ENCODE measurements around the gene ACTL7A. TPM values are rescaled to one million over a fixed set of nuclear protein-coding genes. Genes with fewer than 3 reads are reported as not detected.
"Not testable (repeated sequence)": the region's sequence is repeated elsewhere in the genome, so short reads cannot be mapped to it uniquely, and the experiment has no call there.

ACTL7A gene
- polyA plus RNA-seq, 1 experiment: not detected

DNA sequence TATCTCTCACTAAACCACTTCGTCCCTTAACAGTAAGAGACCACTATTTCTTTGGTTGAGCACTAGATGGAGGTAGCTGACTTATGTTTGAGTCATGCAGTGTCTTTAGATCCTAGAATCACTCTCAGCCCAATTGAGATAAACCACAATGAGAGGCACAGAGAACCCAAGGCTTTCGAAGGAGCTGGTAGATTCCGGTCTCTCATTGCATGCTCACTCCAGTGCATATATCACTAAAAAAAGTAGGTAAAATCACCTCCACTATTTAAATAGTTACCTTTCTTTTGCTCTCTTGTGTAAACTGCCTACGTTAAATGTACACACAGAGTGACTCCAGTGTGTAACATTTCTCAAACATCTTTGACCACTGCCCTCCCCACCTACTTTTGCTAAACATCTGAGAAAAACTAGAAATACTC is 27.6 kb downstream of the ACTL7A start:
- Histone ChIP-seq H3K9me3 (ENCODE audit: control insufficient read depth, insufficient read depth, low read length) (no peaks in the 10 kb centered on the region), H3K27ac (ENCODE audit: low read depth, low read length) (no peak overlapping the region), H3K27me3 (ENCODE audit: control insufficient read depth, insufficient read depth, low read length) (no peaks in the 10 kb centered on the region), H3K4me3 (ENCODE audit: low read depth, low read length) (no peak overlapping the region)
- ChIA-PET CTCF (interaction anchor here (1.4 to 2.3 kb wide), 2 partner anchors 62 to 64 kb away, joined by 5 to 11 read pairs; no protein-coding TSS in a partner anchor), POLR2A (no interaction called here)
- DNase-seq (ENCODE audit: low read depth, low spot score): no peak
- TF ChIP-seq, protein P1, sequence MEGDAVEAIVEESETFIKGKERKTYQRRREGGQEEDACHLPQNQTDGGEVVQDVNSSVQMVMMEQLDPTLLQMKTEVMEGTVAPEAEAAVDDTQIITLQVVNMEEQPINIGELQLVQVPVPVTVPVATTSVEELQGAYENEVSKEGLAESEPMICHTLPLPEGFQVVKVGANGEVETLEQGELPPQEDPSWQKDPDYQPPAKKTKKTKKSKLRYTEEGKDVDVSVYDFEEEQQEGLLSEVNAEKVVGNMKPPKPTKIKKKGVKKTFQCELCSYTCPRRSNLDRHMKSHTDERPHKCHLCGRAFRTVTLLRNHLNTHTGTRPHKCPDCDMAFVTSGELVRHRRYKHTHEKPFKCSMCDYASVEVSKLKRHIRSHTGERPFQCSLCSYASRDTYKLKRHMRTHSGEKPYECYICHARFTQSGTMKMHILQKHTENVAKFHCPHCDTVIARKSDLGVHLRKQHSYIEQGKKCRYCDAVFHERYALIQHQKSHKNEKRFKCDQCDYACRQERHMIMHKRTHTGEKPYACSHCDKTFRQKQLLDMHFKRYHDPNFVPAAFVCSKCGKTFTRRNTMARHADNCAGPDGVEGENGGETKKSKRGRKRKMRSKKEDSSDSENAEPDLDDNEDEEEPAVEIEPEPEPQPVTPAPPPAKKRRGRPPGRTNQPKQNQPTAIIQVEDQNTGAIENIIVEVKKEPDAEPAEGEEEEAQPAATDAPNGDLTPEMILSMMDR (IDR thresholded peaks at IDR 0.05; ENCODE audit: low read depth, low read length): peak; percentile 15; the same call in 1 of the 2 replicates

DNA sequence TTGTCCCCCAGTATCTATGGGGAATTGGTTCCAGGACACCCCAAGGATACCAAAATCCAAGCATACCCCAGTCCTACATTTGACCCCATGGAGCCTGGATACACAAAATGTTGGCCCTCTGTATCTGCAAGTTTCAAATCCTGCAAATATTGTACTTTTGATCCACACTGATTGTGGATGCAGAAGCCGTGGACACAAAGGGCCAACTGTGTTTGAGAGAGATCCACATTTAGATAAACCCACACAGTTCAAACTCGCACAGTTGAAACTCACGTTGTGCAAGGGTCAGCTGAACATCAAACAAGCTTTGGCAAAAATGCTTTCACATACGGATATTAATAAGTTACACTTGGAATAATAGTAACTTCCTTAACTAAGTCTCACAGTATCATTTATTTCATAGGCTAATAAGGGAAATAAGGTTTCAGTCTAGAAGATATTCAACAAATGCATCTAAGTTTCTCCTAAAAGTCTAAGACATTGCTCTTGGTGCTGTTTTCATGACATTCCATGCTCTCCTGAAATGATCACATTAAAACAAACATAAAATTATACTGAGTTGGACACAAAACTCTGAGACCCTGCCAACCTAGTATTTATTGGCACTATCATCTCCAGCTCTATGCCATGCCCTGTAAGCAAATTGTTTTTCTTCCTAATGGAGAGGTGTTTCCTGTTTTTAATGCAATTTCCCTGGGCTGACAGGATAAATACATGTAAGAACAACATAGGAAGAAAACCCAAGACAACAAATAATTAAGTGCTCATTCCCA is 32.3 kb downstream of the ACTL7A start:
- TF ChIP-seq, protein P1 (IDR thresholded peaks at IDR 0.05; ENCODE audit: low read depth, low read length): no peak
- ChIA-PET CTCF (no interaction called here), POLR2A (no interaction called here)
- Histone ChIP-seq H3K27ac (ENCODE audit: low read depth, low read length) (no peak overlapping the region), H3K9me3 (ENCODE audit: control insufficient read depth, insufficient read depth, low read length) (no peaks in the 10 kb centered on the region), H3K27me3 (ENCODE audit: control insufficient read depth, insufficient read depth, low read length) (no peaks in the 10 kb centered on the region), H3K4me3 (ENCODE audit: low read depth, low read length) (no peak overlapping the region)
- no peak for DNase-seq (ENCODE audit: low read depth, low spot score)

DNA sequence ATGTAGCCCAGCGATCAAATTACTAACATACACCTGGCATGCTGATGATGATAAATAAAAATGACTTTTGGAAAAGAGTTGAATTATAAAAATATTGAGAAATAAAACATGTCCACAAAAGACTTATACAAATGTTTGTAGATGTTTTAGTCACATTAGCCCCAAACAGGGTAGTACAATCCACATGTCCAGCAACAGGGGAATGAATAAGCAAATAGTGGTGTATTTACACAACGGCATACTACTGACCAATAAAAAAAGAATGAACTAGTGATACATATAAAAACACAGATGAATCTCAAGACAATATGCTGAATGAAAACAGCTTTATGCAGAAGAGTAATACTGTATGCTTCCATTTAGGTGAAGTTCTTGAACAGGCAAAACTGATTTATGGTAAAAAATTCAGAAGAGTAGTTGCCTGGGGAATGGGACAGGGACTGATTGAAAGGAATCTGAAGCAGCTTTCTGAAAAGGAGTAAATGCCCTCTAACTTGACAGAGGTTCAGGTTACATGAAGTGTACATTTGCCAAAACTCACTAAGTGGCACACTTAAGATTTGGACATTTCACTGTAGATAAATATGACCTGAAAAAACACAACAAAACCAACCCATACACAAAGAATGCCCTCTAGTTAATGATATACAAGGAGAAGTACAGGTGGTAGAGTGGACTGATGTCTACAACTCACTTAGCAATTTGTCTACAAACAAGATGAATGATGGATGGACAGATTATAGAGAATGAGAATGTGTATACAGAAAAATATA is 35.4 kb downstream of the ACTL7A start:
- CTCF ChIA-PET: no interaction called here
- Histone ChIP-seq H3K9me3 (ENCODE audit: control insufficient read depth, insufficient read depth, low read length) (no peaks in the 10 kb centered on the region), H3K27me3 (ENCODE audit: control insufficient read depth, insufficient read depth, low read length) (no peaks in the 10 kb centered on the region), H3K4me3 (ENCODE audit: low read depth, low read length) (no peak overlapping the region), H3K27ac (ENCODE audit: low read depth, low read length) (no peak overlapping the region)
- DNase-seq (ENCODE audit: low read depth, low spot score): no peak
- TF ChIP-seq, protein P1 (IDR thresholded peaks at IDR 0.05; ENCODE audit: low read depth, low read length): no peak
- POLR2A ChIA-PET: no interaction called here

DNA sequence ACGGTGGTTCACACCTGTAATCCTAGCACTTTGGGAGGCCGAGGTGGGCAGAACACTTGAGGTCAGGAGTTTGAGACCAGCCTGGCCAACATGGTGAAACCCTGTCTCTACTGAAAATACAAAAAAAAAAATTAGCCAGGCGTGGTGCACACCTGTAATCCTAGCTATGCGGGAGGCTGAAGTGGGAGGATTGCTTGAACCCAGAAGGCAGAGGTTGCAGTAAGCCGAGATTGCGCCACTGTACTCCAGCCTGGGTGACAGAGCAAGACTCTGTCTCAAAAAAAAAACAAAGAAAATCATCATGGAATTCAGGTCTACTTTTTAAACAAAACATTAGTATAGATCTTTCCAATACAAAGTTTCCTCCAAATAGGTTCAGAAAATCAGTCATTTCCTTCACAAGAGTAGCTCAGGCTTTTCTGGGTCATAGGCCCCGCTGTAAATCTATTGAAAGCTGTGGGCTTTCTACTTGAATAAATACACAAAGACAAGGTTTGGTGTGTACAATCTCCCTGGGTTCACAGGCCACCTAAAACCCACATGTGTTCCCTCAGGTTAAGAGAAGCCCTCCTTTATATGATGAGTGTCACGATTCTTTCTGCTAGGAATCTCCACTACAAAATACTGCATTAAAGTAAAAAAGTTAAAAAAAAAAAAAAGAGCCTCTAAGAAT is 37.1 kb downstream of the ACTL7A start:
- H3K27me3 ChIP-seq (ENCODE audit: control insufficient read depth, insufficient read depth, low read length); H3K9me3 ChIP-seq (ENCODE audit: control insufficient read depth, insufficient read depth, low read length); POLR2A ChIA-PET; CTCF ChIA-PET; DNase-seq (ENCODE audit: low read depth, low spot score); H3K27ac ChIP-seq (ENCODE audit: low read depth, low read length); H3K4me3 ChIP-seq (ENCODE audit: low read depth, low read length): not testable (repeated sequence)

DNA sequence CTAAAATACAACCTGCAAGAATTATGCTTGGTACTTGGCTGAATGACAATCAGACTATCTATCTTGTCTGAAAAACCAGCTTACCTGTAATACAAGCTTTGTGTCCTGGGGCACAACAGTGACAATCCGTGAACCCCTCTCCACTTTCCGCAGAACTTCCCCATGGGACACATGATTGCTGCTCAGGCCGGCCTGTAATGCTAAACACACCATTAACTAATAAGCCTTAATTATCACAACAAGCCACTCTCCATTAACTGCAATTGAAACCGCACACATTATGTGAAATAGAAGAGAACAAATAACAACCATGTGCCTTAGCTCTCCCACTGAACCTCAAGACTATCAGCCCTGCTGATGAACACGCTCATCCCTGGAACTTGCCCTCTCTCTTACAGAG is 38.1 kb downstream of the ACTL7A start:
- DNase-seq (ENCODE audit: low read depth, low spot score): no peak
- POLR2A ChIA-PET: no interaction called here
- Histone ChIP-seq H3K27ac (ENCODE audit: low read depth, low read length) (no peak overlapping the region), H3K27me3 (ENCODE audit: control insufficient read depth, insufficient read depth, low read length) (no peaks in the 10 kb centered on the region), H3K4me3 (ENCODE audit: low read depth, low read length) (no peak overlapping the region), H3K9me3 (ENCODE audit: control insufficient read depth, insufficient read depth, low read length) (no peaks in the 10 kb centered on the region)
- CTCF ChIA-PET: no interaction called here
- TF ChIP-seq, protein P1 (IDR thresholded peaks at IDR 0.05; ENCODE audit: low read depth, low read length): no peak

Measured in AG04450 (cell line).